Right lung (tissue), 5 donors: ENCODE data around the gene C19orf25. TPM values are rescaled to one million over a fixed set of nuclear protein-coding genes. Genes with fewer than 3 reads are reported as not detected.

ENCODE experiments used
- DNase-seq, 2 donors: peaks; one replicate each; pipeline ENCODE4 v3.0.0-alpha.2; 2013
- polyA plus RNA-seq, 5 donors: library from polyadenylated mRNA; unstranded; fragments of 120-200 nt; gene quantifications; one replicate each; pipeline versions ENCODE4 v1.2.1 to v1.2.3, GENCODE V29; 2013; ENCODE audit warnings: inconsistent platforms in 1 of 5, low replicate concordance in 1 of 5; ENCODE audit not compliant: insufficient read length in 5 of 5, insufficient read depth in 1 of 5

C19orf25 gene
- polyA plus RNA-seq, 5 donors = 17.4 to 34.7 (median 20.9) TPM

- DNase-seq = no peak
These were observed 18.7 kb upstream of the C19orf25 start for GRCh38 chr19:1497578-1498235.

- DNase-seq = no peak
These were observed 17.9 kb upstream of the C19orf25 start for GRCh38 chr19:1496714-1497577.

- no peak for DNase-seq
These were observed 17.0 kb upstream of the C19orf25 start for GRCh38 chr19:1495799-1496713.

- DNase-seq = no peak
These were observed 16.2 kb upstream of the C19orf25 start for GRCh38 chr19:1495051-1495798.

GRCh38 chr19:1494115-1494815, 15.2 kb upstream of the C19orf25 start:
- DNase-seq = no peak

GRCh38 chr19:1492474-1493006, 13.5 kb upstream of the C19orf25 start:
- no peak for DNase-seq

- DNase-seq = no peak
These were observed 12.8 kb upstream of the C19orf25 start for GRCh38 chr19:1491849-1492170.

- DNase-seq = no peak
These were observed 12.3 kb upstream of the C19orf25 start, which contains the start of gene REEP6 for GRCh38 chr19:1491114-1491848. REEP6 (plus strand) TSS chr19:1491181; CDS start chr19:1491270, 89 bp downstream.

GRCh38 chr19:1490311-1491113, 11.5 kb upstream of the C19orf25 start, which contains the start of gene PCSK4:
PCSK4 (minus strand) TSS chr19:1490350; CDS start chr19:1490346, 4 bp downstream.
- DNase-seq = peak; percentile 97 to 99

- no peak for DNase-seq
These were observed 10.7 kb upstream of the C19orf25 start for GRCh38 chr19:1489463-1490310.

GRCh38 chr19:1488282-1488601, 9.2 kb upstream of the C19orf25 start:
- DNase-seq = no peak

- no peak for DNase-seq
These were observed 8.7 kb upstream of the C19orf25 start for GRCh38 chr19:1487576-1488281.

- no peak for DNase-seq
These were observed 7.9 kb upstream of the C19orf25 start for GRCh38 chr19:1486720-1487575.

- DNase-seq = no peak
These were observed 5.0 kb upstream of the C19orf25 start for GRCh38 chr19:1483979-1484428.

GRCh38 chr19:1483131-1483978, 4.3 kb upstream of the C19orf25 start:
- no peak for DNase-seq
